22Rv1 (cell line): ENCODE data around the gene EPB41.

ENCODE experiments used
- H3K27ac ChIP-seq: fragments of 450-650 bp; 2 replicates; pipeline ENCODE4 v1.5.1; 2017
- CTCF ChIP-seq: fragments of 450-650 bp; IDR thresholded peaks from 2 replicates; pipeline ENCODE4 v1.5.1; 2017; ENCODE audit warnings: mild to moderate bottlenecking
- ZFX ChIP-seq: fragments of 450-650 bp; IDR thresholded peaks from 2 replicates; pipeline ENCODE4 v1.6.1; 2017; ENCODE audit warnings: antibody characterized with exemption, borderline replicate concordance

Gene EPB41

DNA sequence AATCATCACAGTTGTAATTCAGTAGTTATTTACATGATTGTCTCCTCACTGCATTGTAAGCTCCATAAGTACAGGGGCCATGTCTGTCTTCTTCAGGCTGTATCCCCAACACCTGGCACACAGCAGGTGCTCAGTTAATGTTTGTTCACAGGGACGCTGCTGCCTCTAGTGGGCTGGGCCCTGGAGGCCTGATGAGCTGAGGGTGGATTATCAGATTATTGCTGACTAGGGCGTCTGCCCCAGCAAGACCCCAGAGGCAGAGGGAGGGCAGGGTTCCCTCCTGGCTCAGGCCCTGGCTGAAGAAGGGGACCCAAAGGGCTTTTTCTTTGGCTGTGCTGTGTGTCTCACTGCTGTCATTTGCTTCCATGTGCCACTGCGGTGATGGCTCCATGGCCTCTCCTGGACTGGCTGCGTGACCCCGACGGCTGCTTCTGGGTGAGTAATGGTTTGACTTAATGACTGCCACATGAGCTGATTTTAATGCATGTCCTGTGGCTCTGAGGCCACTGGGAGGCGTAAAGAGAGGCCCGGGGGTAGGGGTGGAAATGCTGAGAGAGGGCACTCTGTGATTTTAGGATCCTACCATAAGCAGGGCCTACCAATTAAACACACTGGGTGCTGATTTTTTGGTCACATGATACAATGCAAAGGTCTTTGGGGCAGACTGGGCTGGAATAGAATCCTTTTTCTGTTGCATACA, 20.8 kb upstream of the EPB41 start:
- H3K27ac ChIP-seq = no peak overlapping the region
- no peak for TF ChIP-seq ZFX
- TF ChIP-seq CTCF = peak; percentile 33

GRCh38 chr1:28894785-28895184, 19.6 kb upstream of the EPB41 start:
- no peak overlapping the region for H3K27ac ChIP-seq
- TF ChIP-seq CTCF = no peak
- TF ChIP-seq ZFX = no peak

- H3K27ac ChIP-seq = no peak overlapping the region
- TF ChIP-seq CTCF (no peak), ZFX (no peak)
These were observed 18.3 kb upstream of the EPB41 start for GRCh38 chr1:28895896-28896608.

DNA sequence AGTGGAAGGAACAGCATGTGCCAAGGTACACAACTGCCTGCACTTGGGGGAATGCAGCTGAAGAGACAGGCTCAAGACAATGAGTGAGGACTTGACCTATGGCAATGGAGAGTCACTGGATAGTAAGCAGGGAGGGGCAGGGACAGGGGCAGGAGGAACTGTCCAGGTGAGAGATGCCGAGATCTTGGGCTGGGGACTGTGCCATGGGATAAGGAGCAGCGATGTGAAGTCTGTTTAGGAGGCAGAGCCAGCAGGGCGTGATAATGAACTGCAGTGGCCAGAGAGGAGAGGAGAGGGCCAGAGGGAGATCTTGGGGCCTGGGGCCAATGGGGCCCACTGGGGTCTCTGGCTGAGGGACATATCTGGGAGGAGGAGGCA, 17.8 kb upstream of the EPB41 start:
- TF ChIP-seq ZFX (no peak), CTCF (no peak)
- H3K27ac ChIP-seq = no peak overlapping the region

- no peak overlapping the region for H3K27ac ChIP-seq
- TF ChIP-seq CTCF = no peak
- TF ChIP-seq ZFX = no peak
These were observed 16.6 kb upstream of the EPB41 start for GRCh38 chr1:28897789-28898188.

GRCh38 chr1:28898405-28898881, 15.9 kb upstream of the EPB41 start:
- no peak overlapping the region for H3K27ac ChIP-seq
- TF ChIP-seq ZFX (no peak), CTCF (no peak)

- H3K27ac ChIP-seq = no peak overlapping the region
- TF ChIP-seq CTCF (no peak), ZFX (no peak)
These were observed 15.1 kb upstream of the EPB41 start for GRCh38 chr1:28899267-28899666.
